HG02943 (cell line): ENCODE results near the gene LIN52.

ENCODE experiments used
- ATAC-seq: cut with Tn5 transposase; IDR thresholded peaks from one replicate; pipeline ENCODE4 v1.9.1; 2021; ENCODE audit warnings: mild to moderate bottlenecking, low read depth, moderate library complexity; ENCODE audit not compliant: unreplicated experiment

Gene LIN52

DNA sequence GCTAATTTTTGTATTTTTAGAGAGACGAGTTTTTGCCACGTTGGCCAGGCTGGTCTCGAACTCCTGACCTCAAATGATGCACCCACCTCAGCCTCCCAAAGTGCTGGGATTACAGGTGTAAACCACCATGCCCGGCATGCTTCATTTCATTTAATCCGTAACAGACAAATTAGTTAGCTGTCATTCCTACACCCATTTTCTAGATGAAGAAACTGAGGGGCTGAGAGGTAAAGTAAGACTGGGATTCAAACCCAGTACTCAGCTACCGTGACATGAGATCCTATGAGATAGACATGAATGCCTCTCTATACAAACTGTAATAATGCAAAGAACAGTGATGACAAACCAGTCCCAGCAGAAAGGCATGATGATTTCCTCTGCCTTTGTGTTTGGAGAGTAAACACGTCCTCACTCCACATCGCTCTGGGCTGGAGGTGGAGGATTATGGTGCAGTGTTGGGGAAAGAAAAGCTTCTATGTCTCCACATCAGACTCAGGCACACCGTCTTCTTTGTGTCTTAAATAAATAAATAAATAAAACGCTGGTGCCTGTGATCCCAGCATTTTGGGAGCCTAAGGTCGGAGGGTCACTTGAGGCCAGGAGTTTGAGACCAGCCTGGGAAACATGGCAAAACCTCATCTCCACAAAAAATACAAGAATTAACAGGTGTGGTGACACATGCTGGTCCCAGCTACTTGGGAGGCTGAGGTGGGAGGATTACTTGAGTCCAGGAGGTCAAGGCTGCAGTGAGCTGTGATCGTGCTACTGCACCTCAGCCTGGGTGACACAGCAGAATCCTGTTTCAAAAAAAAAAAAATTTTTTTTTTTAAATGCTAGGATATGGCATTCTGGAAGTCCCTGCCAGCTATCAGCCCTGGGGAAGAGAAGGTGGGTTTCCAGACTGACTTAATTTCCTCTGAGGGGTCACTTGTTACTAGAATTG lies 164.9 kb downstream of the LIN52 start:
- ATAC-seq = no peak
